Endothelial cell (in vitro differentiated cells): ENCODE measurements around the gene CAMK1D. TPM values are rescaled to one million over a fixed set of nuclear protein-coding genes. Genes with fewer than 3 reads are reported as not detected.

ENCODE experiments used
- DNase-seq: peaks from one replicate; pipeline ENCODE4 v3.0.0; 2021; ENCODE audit warnings: low spot score
- H3K27ac Mint-ChIP-seq: one replicate; pipeline ENCODE4 v1.8.0; 2021; ENCODE audit warnings: mixed read lengths, inconsistent platforms; ENCODE audit not compliant: unreplicated experiment
- H3K27me3 Mint-ChIP-seq: one replicate; pipeline ENCODE4 v1.8.0; 2021; ENCODE audit warnings: mild to moderate bottlenecking, moderate library complexity, mixed read lengths, inconsistent platforms; ENCODE audit not compliant: unreplicated experiment
- H3K36me3 Mint-ChIP-seq: one replicate; pipeline ENCODE4 v1.8.0; 2021; ENCODE audit warnings: mild to moderate bottlenecking, low read depth, mixed read lengths, inconsistent platforms; ENCODE audit not compliant: unreplicated experiment
- H3K4me1 Mint-ChIP-seq: one replicate; pipeline ENCODE4 v1.8.0; 2021; ENCODE audit warnings: mild to moderate bottlenecking, mixed read lengths, inconsistent platforms; ENCODE audit not compliant: unreplicated experiment
- H3K4me3 Mint-ChIP-seq: one replicate; pipeline ENCODE4 v1.8.0; 2021; ENCODE audit warnings: mild to moderate bottlenecking, mixed read lengths, inconsistent platforms; ENCODE audit not compliant: unreplicated experiment
- H3K9me3 Mint-ChIP-seq: one replicate; pipeline ENCODE4 v1.8.0; 2021; ENCODE audit warnings: mixed read lengths, inconsistent platforms; ENCODE audit not compliant: unreplicated experiment
- CTCF ChIP-seq: fragments of 200-600 bp; sonication (generic); IDR thresholded peaks from one replicate; pipeline ENCODE4 v1.5.0; 2021; ENCODE audit warnings: antibody characterized with exemption; ENCODE audit not compliant: unreplicated experiment
- total RNA-seq: library from RNA; stranded (reverse); fragmentation: NEBNext Ultra II Directional; extraction: Animal tissue kit (Norgen Biotek cat#: 25700); gene quantifications from one replicate; pipeline ENCODE4 v1.2.1, GENCODE V29; 2021; ENCODE audit not compliant: unreplicated experiment

The CAMK1D gene
- total RNA-seq, 1 donor from 2014 or later: 4.1 TPM

- Mint-ChIP-seq H3K36me3 (no peaks in the 10 kb centered on the region), H3K4me3 (no peak overlapping the region), H3K27me3 (peaks cover 5% of the 10 kb centered on the region), H3K9me3 (no peaks in the 10 kb centered on the region), H3K27ac (no peak overlapping the region), H3K4me1 (no peaks in the 10 kb centered on the region)
- TF ChIP-seq CTCF: no peak
- no peak for DNase-seq
These were observed 281.9 kb downstream of the CAMK1D start for GRCh38 chr10:12631216-12631615.

GRCh38 chr10:12631787-12632562, 282.6 kb downstream of the CAMK1D start:
- Mint-ChIP-seq H3K4me1 (no peaks in the 10 kb centered on the region), H3K4me3 (no peak overlapping the region)

GRCh38 chr10:12633776-12634620, 284.7 kb downstream of the CAMK1D start:
- Mint-ChIP-seq H3K9me3 (no peaks in the 10 kb centered on the region), H3K27me3 (peaks cover 7% of the 10 kb centered on the region), H3K36me3 (no peaks in the 10 kb centered on the region), H3K27ac (no peak overlapping the region), H3K4me3 (no peak overlapping the region), H3K4me1 (no peaks in the 10 kb centered on the region)
- no peak for TF ChIP-seq CTCF
- no peak for DNase-seq

More at GRCh38 chr10:12631787-12632562, 282.6 kb downstream of the CAMK1D start:
- DNase-seq: no peak
- TF ChIP-seq CTCF: no peak
- Mint-ChIP-seq H3K9me3 (no peaks in the 10 kb centered on the region), H3K27ac (no peak overlapping the region), H3K27me3 (peaks cover 5% of the 10 kb centered on the region), H3K36me3 (no peaks in the 10 kb centered on the region)

- H3K27ac Mint-ChIP-seq: no peak overlapping the region
- no peaks in the 10 kb centered on the region for H3K9me3 Mint-ChIP-seq
- no peak overlapping the region for H3K4me3 Mint-ChIP-seq
- H3K4me1 Mint-ChIP-seq: no peaks in the 10 kb centered on the region
- H3K27me3 Mint-ChIP-seq: peaks cover 6% of the 10 kb centered on the region
- no peak for DNase-seq
- no peaks in the 10 kb centered on the region for H3K36me3 Mint-ChIP-seq
- no peak for TF ChIP-seq CTCF
These were observed 285.2 kb downstream of the CAMK1D start for GRCh38 chr10:12634621-12634931.

GRCh38 chr10:12635127-12635541, 285.8 kb downstream of the CAMK1D start:
- TF ChIP-seq CTCF: no peak
- H3K4me3 Mint-ChIP-seq: no peak overlapping the region
- no peaks in the 10 kb centered on the region for H3K4me1 Mint-ChIP-seq
- H3K36me3 Mint-ChIP-seq: no peaks in the 10 kb centered on the region
- H3K27me3 Mint-ChIP-seq: peaks cover 5% of the 10 kb centered on the region
- DNase-seq: no peak
- no peak overlapping the region for H3K27ac Mint-ChIP-seq
- no peaks in the 10 kb centered on the region for H3K9me3 Mint-ChIP-seq
